K562 (cell line): ENCODE data around the gene DPP9. TPM values are rescaled to one million over a fixed set of nuclear protein-coding genes. Genes with fewer than 3 reads are reported as not detected.

Experiments used
- CHD4 ChIP-seq: fragments of 200-600 bp; sonication (generic); IDR thresholded peaks from 3 replicates; pipeline ENCODE4 v1.6.1; 2012; ENCODE audit warnings: low read depth, mild to moderate bottlenecking, mixed read lengths, low read length, inconsistent platforms; ENCODE audit not compliant: insufficient read depth, insufficient replicate concordance, poor library complexity, severe bottlenecking
- CREB1 ChIP-seq, 2 experiments: sonication (generic) in 1 of 2; formaldehyde crosslinking in 1 of 2; IDR thresholded peaks; 2 replicates each; pipeline versions ENCODE4 v1.6.1 to v1.8.0; 2012 to 2022; ENCODE audit warnings: inconsistent platforms in 1 of 2, mild to moderate bottlenecking in 1 of 2, missing genetic modification reagents in 1 of 2, moderate library complexity in 1 of 2
- FOSL1 ChIP-seq: fragments of 200-800 bp; sonication (Bioruptor generic); conservative IDR thresholded peaks from 2 replicates; pipeline ENCODE4 v1.6.1; 2016; ENCODE audit warnings: missing genetic modification characterization, missing compliant biosample characterization
- GABPB2 ChIP-seq: fragments of 250-450 bp; sonication (Bioruptor Pico); conservative IDR thresholded peaks from 2 replicates; pipeline ENCODE4 v1.5.1; 2021; ENCODE audit warnings: mild to moderate bottlenecking
- HEY1 ChIP-seq: fragments of 250-450 bp; sonication (Bioruptor Pico); IDR thresholded peaks from 2 replicates; pipeline ENCODE4 v1.5.0; 2020; ENCODE audit warnings: mild to moderate bottlenecking, moderate library complexity, borderline replicate concordance
- ILF3 ChIP-seq: fragments of 450-650 bp; IDR thresholded peaks from 2 replicates; pipeline ENCODE4 v1.6.1; 2018; ENCODE audit warnings: antibody characterized with exemption, mild to moderate bottlenecking, moderate library complexity, borderline replicate concordance
- JUNB ChIP-seq: fragments of 450-650 bp; formaldehyde crosslinking; conservative IDR thresholded peaks from 2 replicates; pipeline ENCODE4 v1.4.0; 2020; ENCODE audit warnings: mild to moderate bottlenecking
- MNT ChIP-seq, 2 experiments: fragments of 450-650 bp; conservative IDR thresholded peaks; 2 replicates each; pipeline ENCODE4 v1.6.1; 2017; ENCODE audit warnings: mild to moderate bottlenecking in 2 of 2, moderate library complexity in 2 of 2
- PHF21A ChIP-seq: fragments of 450-650 bp; IDR thresholded peaks from 2 replicates; pipeline ENCODE4 v1.6.1; 2017; ENCODE audit warnings: low read depth, borderline replicate concordance
- RBM15 ChIP-seq: fragments of 200-400 bp; formaldehyde crosslinking; IDR thresholded peaks from 2 replicates; pipeline ENCODE4 v1.6.1; 2018; ENCODE audit warnings: mild to moderate bottlenecking, low read length, moderate library complexity; ENCODE audit not compliant: insufficient read depth
- SETDB1 ChIP-seq: IDR thresholded peaks from one replicate; pipeline ENCODE4 v1.6.1; 2012; ENCODE audit warnings: low read length, control low read depth, inconsistent platforms
- SMAD2 ChIP-seq: fragments of 150-350 bp; IDR thresholded peaks from 2 replicates; pipeline ENCODE4 v1.6.1; 2014; ENCODE audit warnings: low read depth, mild to moderate bottlenecking, low read length
- SMARCB1 ChIP-seq: IDR thresholded peaks from 2 replicates; pipeline ENCODE4 v1.6.1; 2011; ENCODE audit warnings: improper control_type of control experiment, low read depth; ENCODE audit not compliant: insufficient read length
- SMARCC2 ChIP-seq: fragments of 450-650 bp; IDR thresholded peaks from 2 replicates; pipeline ENCODE4 v1.6.1; 2017; ENCODE audit warnings: antibody characterized with exemption, moderate library complexity, mild to moderate bottlenecking, low read depth
- ZBTB7A ChIP-seq: IDR thresholded peaks from 2 replicates; pipeline ENCODE4 v1.6.1; 2011; ENCODE audit warnings: low read depth, mild to moderate bottlenecking, low read length, moderate library complexity, borderline replicate concordance; ENCODE audit not compliant: control insufficient read depth
- ZNF431 ChIP-seq: sonication (generic); formaldehyde crosslinking; IDR thresholded peaks from 2 replicates; pipeline ENCODE4 v1.8.0; 2022; ENCODE audit warnings: mild to moderate bottlenecking, missing genetic modification reagents
- ZNF445 ChIP-seq: fragments of 250-450 bp; sonication (Bioruptor Pico); IDR thresholded peaks from 2 replicates; pipeline ENCODE4 v1.4.0; 2020; ENCODE audit warnings: low read depth, mild to moderate bottlenecking, moderate library complexity
- ZNF740 ChIP-seq, 3 experiments: fragments of 200-800 bp in 1 of 3; sonication (Bioruptor generic) in 1 of 3; sonication (generic) in 1 of 3; formaldehyde crosslinking in 1 of 3; IDR thresholded peaks; 2 replicates each; pipeline versions ENCODE4 v1.6.1 to v1.8.0; 2016 to 2022; ENCODE audit warnings: mild to moderate bottlenecking in 2 of 3, missing compliant biosample characterization in 2 of 3, missing genetic modification characterization in 2 of 3, missing genetic modification reagents in 1 of 3
- polyA plus RNA-seq, 8 experiments: library from polyadenylated mRNA; depleted of rRNA in 4 of 8; stranded (reverse) in 5 of 8; unstranded in 3 of 8; fragments of >200 nt; fragmentation: Nextera tagmentation in 2 of 8; fragmentation: Illumina TruSeq in 1 of 8; extraction: Ambion mirVana in 2 of 8; extraction: Trizol in 1 of 8; gene quantifications; 2 replicates each; pipeline versions ENCODE4 v1.2.1 to v1.2.3, GENCODE V29; 2011 to 2014; ENCODE audit warnings: inconsistent platforms in 1 of 8, missing spikeins in 1 of 8
- total RNA-seq, 7 experiments: library from RNA; depleted of rRNA in 6 of 7; stranded (reverse); fragments of >200 nt in 6 of 7; fragmentation: Illumina TruSeq in 2 of 7; extraction: Trizol in 2 of 7; gene quantifications; 2 replicates each; pipeline versions ENCODE4 v1.2.1 to v1.2.3, GENCODE V29; 2011 to 2021; ENCODE audit warnings: low replicate concordance in 1 of 7
- TF ChIP-seq, protein P1 (sequence below): IDR thresholded peaks from 2 replicates; pipeline ENCODE4 v1.6.1; 2011; ENCODE audit warnings: borderline replicate concordance, low read depth, mild to moderate bottlenecking, moderate library complexity, low read length; ENCODE audit not compliant: insufficient read depth, poor library complexity, severe bottlenecking

Gene DPP9
- total and polyA plus RNA-seq, 9 of the 15 experiments (the other 6 are each of a cell fraction or from before 2014, with no cell fraction given): 0.90 to 66.7 (median 24.5) TPM

GRCh38 chr19:4633140-4633967 is 90.3 kb downstream of the DPP9 start (continued):
- TF ChIP-seq ZNF740 (CRISPR knock-in tag; IDR thresholded peaks at IDR 0.05) (0 out of 2 replicates have a peak, but pooled peaks have one; percentile 36), ZNF740 (tag; IDR thresholded peaks at IDR 0.05) (no peak; a peak in 1 of 4 replicates), ZBTB7A (peak; percentile 59; the same call in 1 of the 2 replicates), JUNB (CRISPR knock-in tag) (no peak), HEY1 (no peak), ILF3 (no peak), MNT (conservative IDR thresholded peaks at IDR 0.05) (peak; percentile 35 to 76; a peak in 2 of 4 replicates), CREB1 (IDR thresholded peaks at IDR 0.05) (peak; percentile 29; the same call in 1 of the 2 replicates), CREB1 (CRISPR knock-in tag; IDR thresholded peaks at IDR 0.05) (no peak), SETDB1 (no peak), FOSL1 (tag) (peak; percentile 58), PHF21A (no peak), GABPB2 (no peak), CHD4 (peak; percentile 96), SMAD2 (no peak), SMARCC2 (no peak), RBM15 (no peak), ZNF445 (CRISPR knock-in tag) (no peak), ZNF431 (CRISPR knock-in tag) (no peak), SMARCB1 (no peak)
- TF ChIP-seq, protein P1, sequence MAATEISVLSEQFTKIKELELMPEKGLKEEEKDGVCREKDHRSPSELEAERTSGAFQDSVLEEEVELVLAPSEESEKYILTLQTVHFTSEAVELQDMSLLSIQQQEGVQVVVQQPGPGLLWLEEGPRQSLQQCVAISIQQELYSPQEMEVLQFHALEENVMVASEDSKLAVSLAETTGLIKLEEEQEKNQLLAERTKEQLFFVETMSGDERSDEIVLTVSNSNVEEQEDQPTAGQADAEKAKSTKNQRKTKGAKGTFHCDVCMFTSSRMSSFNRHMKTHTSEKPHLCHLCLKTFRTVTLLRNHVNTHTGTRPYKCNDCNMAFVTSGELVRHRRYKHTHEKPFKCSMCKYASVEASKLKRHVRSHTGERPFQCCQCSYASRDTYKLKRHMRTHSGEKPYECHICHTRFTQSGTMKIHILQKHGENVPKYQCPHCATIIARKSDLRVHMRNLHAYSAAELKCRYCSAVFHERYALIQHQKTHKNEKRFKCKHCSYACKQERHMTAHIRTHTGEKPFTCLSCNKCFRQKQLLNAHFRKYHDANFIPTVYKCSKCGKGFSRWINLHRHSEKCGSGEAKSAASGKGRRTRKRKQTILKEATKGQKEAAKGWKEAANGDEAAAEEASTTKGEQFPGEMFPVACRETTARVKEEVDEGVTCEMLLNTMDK: no peak
